Measurements from ENCODE around the gene CBL. TPM values are rescaled to one million over a fixed set of nuclear protein-coding genes. Genes with fewer than 3 reads are reported as not detected.

The CBL gene
- total RNA-seq, 1 experiment from 2014 or later, result 45.6 TPM

GRCh38 chr11:119187123-119187892 lies 18.8 kb upstream of the CBL start (continued):
- TF ChIP-seq ARID4B (CRISPR knock-in tag; IDR thresholded peaks at IDR 0.05; ENCODE audit: borderline replicate concordance) (no peak), HMGXB4 (CRISPR knock-in tag; IDR thresholded peaks at IDR 0.05) (no peak)

- H3K27ac Mint-ChIP-seq, result no peak overlapping the region
- ATAC-seq (no peak), DNase-seq (ENCODE audit: low spot score) (no peak)
- no peaks in the 10 kb centered on the region for H3K36me3 Mint-ChIP-seq
- no peaks in the 10 kb centered on the region for H3K4me1 Mint-ChIP-seq
- POLR2A ChIA-PET, result no interaction called here
- CTCF ChIA-PET, result interaction anchor here (0.6 to 2.0 kb wide), 2 partner anchors 18 to 43 kb away, joined by 3 to 4 read pairs; partner anchors contain the start of gene CBL
- H3K9me3 Mint-ChIP-seq, result no peaks in the 10 kb centered on the region
- TF ChIP-seq KAT7 (CRISPR knock-in tag; IDR thresholded peaks at IDR 0.05; ENCODE audit: borderline replicate concordance) (no peak), CBFB (CRISPR knock-in tag; IDR thresholded peaks at IDR 0.05; ENCODE audit: low read depth) (no peak), ZNF423 (CRISPR knock-in tag; IDR thresholded peaks at IDR 0.05) (no peak), ZNF232 (CRISPR knock-in tag; IDR thresholded peaks at IDR 0.05) (no peak), CREM (CRISPR knock-in tag; IDR thresholded peaks at IDR 0.05) (no peak), IRF1 (CRISPR knock-in tag; IDR thresholded peaks at IDR 0.05) (no peak), IRF2 (CRISPR knock-in tag; IDR thresholded peaks at IDR 0.05; ENCODE audit: borderline replicate concordance, low read depth) (no peak), ATF1 (CRISPR knock-in tag; IDR thresholded peaks at IDR 0.05) (no peak), ZNF532 (CRISPR knock-in tag; IDR thresholded peaks at IDR 0.05; ENCODE audit: borderline replicate concordance) (no peak), MXD4 (CRISPR knock-in tag; IDR thresholded peaks at IDR 0.05; ENCODE audit: borderline replicate concordance) (no peak), ZNF121 (CRISPR knock-in tag; IDR thresholded peaks at IDR 0.05) (no peak), USF1 (CRISPR knock-in tag; IDR thresholded peaks at IDR 0.05) (no peak), ZBTB21 (CRISPR knock-in tag; IDR thresholded peaks at IDR 0.05; ENCODE audit: borderline replicate concordance) (no peak), TP53 (CRISPR knock-in tag; IDR thresholded peaks at IDR 0.05) (no peak), FOXP4 (CRISPR knock-in tag; IDR thresholded peaks at IDR 0.05) (no peak)
- no peaks in the 10 kb centered on the region; the same call in 1 of the 2 replicates for H3K27me3 Mint-ChIP-seq (ENCODE audit: low read depth)
- H3K4me3 Mint-ChIP-seq, result no peak overlapping the region
Measured at GRCh38 chr11:119188067-119188466, 18.1 kb upstream of the CBL start.
